ENCODE measurements around the gene MPDZ.

The MPDZ gene

DNA sequence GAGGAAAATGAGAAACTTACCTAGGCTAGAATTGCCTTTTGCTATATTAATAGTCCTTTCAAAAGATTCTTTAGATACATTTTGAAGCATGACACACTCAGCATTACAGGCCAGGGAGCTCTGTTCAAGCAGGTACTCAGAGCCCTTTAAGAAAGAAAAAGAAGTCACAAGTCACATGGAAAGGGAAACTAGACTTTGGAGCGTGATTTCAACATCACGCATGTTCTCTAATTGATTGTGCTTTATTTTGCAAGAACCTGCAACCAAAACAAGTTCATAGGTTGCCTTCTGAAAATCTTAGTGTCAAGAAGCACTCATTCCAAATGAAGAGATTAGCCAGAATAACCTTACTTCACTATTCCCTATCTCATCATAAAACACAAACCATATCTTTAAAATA lies 103.8 kb downstream of the MPDZ start:
- Histone ChIP-seq H3K4me3 (replicated peaks; ENCODE audit: low read depth, low read length) (no peak overlapping the region), H3K27me3 (replicated peaks; ENCODE audit: control insufficient read depth, insufficient read depth, low read length) (no peaks in the 10 kb centered on the region), H3K36me3 (ENCODE audit: control insufficient read depth, insufficient read depth, low read length) (no peaks in the 10 kb centered on the region)
- TF ChIP-seq, protein P1, sequence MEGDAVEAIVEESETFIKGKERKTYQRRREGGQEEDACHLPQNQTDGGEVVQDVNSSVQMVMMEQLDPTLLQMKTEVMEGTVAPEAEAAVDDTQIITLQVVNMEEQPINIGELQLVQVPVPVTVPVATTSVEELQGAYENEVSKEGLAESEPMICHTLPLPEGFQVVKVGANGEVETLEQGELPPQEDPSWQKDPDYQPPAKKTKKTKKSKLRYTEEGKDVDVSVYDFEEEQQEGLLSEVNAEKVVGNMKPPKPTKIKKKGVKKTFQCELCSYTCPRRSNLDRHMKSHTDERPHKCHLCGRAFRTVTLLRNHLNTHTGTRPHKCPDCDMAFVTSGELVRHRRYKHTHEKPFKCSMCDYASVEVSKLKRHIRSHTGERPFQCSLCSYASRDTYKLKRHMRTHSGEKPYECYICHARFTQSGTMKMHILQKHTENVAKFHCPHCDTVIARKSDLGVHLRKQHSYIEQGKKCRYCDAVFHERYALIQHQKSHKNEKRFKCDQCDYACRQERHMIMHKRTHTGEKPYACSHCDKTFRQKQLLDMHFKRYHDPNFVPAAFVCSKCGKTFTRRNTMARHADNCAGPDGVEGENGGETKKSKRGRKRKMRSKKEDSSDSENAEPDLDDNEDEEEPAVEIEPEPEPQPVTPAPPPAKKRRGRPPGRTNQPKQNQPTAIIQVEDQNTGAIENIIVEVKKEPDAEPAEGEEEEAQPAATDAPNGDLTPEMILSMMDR (IDR thresholded peaks at IDR 0.05; ENCODE audit: insufficient read depth, low read length, poor library complexity, severe bottlenecking): no peak
- DNase-seq (ENCODE audit: extremely low read depth, insufficient read length): no peak

DNA sequence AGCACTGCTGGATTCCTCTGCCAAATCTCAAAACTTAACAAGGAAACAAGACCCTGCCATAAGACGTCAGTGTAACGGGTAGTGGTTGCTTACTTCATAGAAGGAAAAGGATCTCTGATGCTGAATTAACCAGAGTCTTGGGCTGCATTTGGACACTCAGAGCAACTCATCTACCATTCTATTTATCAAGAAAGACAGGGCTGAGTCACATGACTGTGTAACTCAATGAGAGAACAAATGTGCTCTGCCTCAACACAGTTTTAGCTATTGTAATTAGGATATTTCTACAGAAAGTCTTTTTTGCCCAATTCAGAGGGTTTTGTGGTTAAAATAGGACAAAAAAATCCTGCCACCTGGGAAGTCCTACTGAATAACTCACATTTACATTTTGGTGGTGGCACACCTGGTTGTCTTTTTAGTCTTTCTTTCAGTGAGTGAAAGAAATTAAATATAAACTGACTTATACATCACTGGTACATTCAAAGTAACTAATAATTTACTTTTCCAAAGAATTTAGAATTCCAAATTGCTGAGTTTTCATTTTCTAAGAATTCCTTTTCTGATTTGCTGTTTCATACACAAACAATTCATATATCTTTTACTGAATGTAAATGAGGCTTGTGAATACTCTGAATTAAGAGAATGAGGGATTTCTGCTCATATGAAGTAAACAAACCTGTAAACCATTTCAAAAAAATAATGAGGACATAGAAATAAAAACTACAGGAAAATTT lies 104.4 kb downstream of the MPDZ start:
- DNase-seq (ENCODE audit: extremely low read depth, insufficient read length): no peak
- H3K4me3 ChIP-seq (replicated peaks; ENCODE audit: low read depth, low read length): no peak overlapping the region
- no peaks in the 10 kb centered on the region for H3K27me3 ChIP-seq (replicated peaks; ENCODE audit: control insufficient read depth, insufficient read depth, low read length)
- TF ChIP-seq, protein P1 (IDR thresholded peaks at IDR 0.05; ENCODE audit: insufficient read depth, low read length, poor library complexity, severe bottlenecking): no peak
- H3K36me3 ChIP-seq (ENCODE audit: control insufficient read depth, insufficient read depth, low read length): no peaks in the 10 kb centered on the region

- no peaks in the 10 kb centered on the region for H3K36me3 ChIP-seq (ENCODE audit: control insufficient read depth, insufficient read depth, low read length)
- DNase-seq (ENCODE audit: extremely low read depth, insufficient read length): no peak
- TF ChIP-seq, protein P1 (IDR thresholded peaks at IDR 0.05; ENCODE audit: insufficient read depth, low read length, poor library complexity, severe bottlenecking): no peak
- no peak overlapping the region for H3K4me3 ChIP-seq (replicated peaks; ENCODE audit: low read depth, low read length)
- H3K27me3 ChIP-seq (replicated peaks; ENCODE audit: control insufficient read depth, insufficient read depth, low read length): no peaks in the 10 kb centered on the region
These were observed 105.9 kb downstream of the MPDZ start for GRCh38 chr9:13173553-13173952.

- H3K27me3 ChIP-seq (replicated peaks; ENCODE audit: control insufficient read depth, insufficient read depth, low read length): no peaks in the 10 kb centered on the region
- H3K4me3 ChIP-seq (replicated peaks; ENCODE audit: low read depth, low read length): no peak overlapping the region
- no peak for DNase-seq (ENCODE audit: extremely low read depth, insufficient read length)
- no peaks in the 10 kb centered on the region for H3K36me3 ChIP-seq (ENCODE audit: control insufficient read depth, insufficient read depth, low read length)
- TF ChIP-seq, protein P1 (IDR thresholded peaks at IDR 0.05; ENCODE audit: insufficient read depth, low read length, poor library complexity, severe bottlenecking): no peak
These were observed 108.2 kb downstream of the MPDZ start for GRCh38 chr9:13171261-13171660.

DNA sequence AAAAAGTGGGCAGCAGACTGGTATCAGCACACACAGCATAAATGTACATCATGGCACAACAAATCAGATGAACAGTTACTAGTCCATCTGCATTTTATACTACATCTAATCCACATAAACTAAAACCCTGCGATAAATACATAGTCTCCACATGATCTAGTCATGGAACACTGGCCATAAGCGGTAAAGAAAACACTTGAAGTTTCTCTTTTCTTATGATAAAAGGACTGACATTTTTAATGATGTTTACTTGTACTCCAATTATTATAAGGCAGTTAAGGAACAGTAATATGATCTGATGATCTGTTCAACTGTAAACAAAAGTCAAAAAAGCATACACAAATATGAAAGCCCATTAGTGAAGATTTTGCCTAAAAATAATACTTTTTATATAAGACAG lies 112.5 kb downstream of the MPDZ start:
- no peaks in the 10 kb centered on the region for H3K36me3 ChIP-seq (ENCODE audit: control insufficient read depth, insufficient read depth, low read length)
- no peak for DNase-seq (ENCODE audit: extremely low read depth, insufficient read length)
- TF ChIP-seq, protein P1 (IDR thresholded peaks at IDR 0.05; ENCODE audit: insufficient read depth, low read length, poor library complexity, severe bottlenecking): no peak
- no peak overlapping the region for H3K4me3 ChIP-seq (replicated peaks; ENCODE audit: low read depth, low read length)
- H3K27me3 ChIP-seq (replicated peaks; ENCODE audit: control insufficient read depth, insufficient read depth, low read length): no peaks in the 10 kb centered on the region

DNA sequence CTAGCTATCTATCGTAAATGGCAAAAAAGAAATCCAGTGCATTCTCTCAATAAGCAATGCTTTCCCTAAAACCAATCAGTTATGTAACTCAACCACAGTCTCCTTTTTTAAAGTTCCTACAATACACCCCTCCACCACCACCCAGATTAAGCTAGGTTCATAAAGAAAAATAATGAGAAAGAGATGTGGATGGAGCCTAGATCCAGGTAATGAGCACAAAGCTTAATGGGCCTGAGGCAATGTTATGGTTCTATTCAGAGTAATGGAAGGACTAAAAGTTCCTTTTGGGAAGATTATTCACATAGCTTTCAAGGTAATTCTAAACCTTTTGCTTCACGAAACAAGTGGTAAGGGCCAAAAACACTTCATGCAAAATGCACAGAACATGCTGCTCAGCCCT lies 113.5 kb downstream of the MPDZ start:
- Histone ChIP-seq H3K36me3 (ENCODE audit: control insufficient read depth, insufficient read depth, low read length) (no peaks in the 10 kb centered on the region), H3K4me3 (replicated peaks; ENCODE audit: low read depth, low read length) (no peak overlapping the region), H3K27me3 (replicated peaks; ENCODE audit: control insufficient read depth, insufficient read depth, low read length) (no peaks in the 10 kb centered on the region)
- TF ChIP-seq, protein P1 (IDR thresholded peaks at IDR 0.05; ENCODE audit: insufficient read depth, low read length, poor library complexity, severe bottlenecking): no peak
- DNase-seq (ENCODE audit: extremely low read depth, insufficient read length): no peak

Data from GM06990 (cell line).